ENCODE data around the gene ATF7IP2.

DNA sequence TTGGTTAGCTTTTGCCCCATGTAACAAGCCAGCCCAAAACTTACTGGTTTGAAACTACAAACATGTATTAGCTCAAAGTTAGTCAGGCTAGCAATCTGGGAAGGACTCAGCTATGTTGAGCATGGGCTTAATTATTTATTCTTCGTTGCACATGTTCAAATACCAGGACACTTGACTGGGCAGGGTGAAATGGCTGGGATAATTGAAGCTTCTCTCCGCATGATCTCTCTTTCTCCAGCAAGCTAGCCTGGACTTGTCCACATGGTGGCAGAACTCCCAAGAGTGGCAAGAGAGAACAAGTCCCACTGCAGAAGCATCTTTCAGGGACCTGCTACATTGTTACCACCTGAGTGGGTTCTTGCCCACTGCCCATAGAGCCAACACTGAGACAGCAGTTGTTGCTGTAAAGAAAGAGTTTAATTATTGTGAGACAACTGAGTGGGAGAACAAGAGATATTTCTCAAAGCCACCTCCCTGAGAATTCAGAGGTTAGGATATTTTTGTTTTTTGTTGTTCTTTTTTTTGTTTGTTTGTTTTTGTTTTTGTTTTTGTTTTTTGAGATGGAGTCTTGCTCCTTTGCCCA is 16.8 kb upstream of the ATF7IP2 start:
- TF ChIP-seq CTCF (IDR thresholded peaks at IDR 0.05; ENCODE audit: insufficient read depth, low read length) (no peak), POLR2AphosphoS5 (IDR thresholded peaks at IDR 0.05; ENCODE audit: low read depth) (no peak), GABPA (IDR thresholded peaks at IDR 0.05; ENCODE audit: low read depth) (no peak), SPI1 (IDR thresholded peaks at IDR 0.05; ENCODE audit: borderline replicate concordance, low read depth) (no peak)
- TF ChIP-seq, protein P1, sequence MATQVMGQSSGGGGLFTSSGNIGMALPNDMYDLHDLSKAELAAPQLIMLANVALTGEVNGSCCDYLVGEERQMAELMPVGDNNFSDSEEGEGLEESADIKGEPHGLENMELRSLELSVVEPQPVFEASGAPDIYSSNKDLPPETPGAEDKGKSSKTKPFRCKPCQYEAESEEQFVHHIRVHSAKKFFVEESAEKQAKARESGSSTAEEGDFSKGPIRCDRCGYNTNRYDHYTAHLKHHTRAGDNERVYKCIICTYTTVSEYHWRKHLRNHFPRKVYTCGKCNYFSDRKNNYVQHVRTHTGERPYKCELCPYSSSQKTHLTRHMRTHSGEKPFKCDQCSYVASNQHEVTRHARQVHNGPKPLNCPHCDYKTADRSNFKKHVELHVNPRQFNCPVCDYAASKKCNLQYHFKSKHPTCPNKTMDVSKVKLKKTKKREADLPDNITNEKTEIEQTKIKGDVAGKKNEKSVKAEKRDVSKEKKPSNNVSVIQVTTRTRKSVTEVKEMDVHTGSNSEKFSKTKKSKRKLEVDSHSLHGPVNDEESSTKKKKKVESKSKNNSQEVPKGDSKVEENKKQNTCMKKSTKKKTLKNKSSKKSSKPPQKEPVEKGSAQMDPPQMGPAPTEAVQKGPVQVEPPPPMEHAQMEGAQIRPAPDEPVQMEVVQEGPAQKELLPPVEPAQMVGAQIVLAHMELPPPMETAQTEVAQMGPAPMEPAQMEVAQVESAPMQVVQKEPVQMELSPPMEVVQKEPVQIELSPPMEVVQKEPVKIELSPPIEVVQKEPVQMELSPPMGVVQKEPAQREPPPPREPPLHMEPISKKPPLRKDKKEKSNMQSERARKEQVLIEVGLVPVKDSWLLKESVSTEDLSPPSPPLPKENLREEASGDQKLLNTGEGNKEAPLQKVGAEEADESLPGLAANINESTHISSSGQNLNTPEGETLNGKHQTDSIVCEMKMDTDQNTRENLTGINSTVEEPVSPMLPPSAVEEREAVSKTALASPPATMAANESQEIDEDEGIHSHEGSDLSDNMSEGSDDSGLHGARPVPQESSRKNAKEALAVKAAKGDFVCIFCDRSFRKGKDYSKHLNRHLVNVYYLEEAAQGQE (IDR thresholded peaks at IDR 0.05; ENCODE audit: insufficient replicate concordance, low read depth), result no peak

All from HL-60 (cell line).